ENCODE measurements around the gene KCNAB3. TPM values are rescaled to one million over a fixed set of nuclear protein-coding genes. Genes with fewer than 3 reads are reported as not detected.

KCNAB3 gene
- total RNA-seq (2022; extraction: Qiagen RNA extraction): 1.7 to 3.1 TPM (median 2.6 TPM) in 5 replicates

DNA sequence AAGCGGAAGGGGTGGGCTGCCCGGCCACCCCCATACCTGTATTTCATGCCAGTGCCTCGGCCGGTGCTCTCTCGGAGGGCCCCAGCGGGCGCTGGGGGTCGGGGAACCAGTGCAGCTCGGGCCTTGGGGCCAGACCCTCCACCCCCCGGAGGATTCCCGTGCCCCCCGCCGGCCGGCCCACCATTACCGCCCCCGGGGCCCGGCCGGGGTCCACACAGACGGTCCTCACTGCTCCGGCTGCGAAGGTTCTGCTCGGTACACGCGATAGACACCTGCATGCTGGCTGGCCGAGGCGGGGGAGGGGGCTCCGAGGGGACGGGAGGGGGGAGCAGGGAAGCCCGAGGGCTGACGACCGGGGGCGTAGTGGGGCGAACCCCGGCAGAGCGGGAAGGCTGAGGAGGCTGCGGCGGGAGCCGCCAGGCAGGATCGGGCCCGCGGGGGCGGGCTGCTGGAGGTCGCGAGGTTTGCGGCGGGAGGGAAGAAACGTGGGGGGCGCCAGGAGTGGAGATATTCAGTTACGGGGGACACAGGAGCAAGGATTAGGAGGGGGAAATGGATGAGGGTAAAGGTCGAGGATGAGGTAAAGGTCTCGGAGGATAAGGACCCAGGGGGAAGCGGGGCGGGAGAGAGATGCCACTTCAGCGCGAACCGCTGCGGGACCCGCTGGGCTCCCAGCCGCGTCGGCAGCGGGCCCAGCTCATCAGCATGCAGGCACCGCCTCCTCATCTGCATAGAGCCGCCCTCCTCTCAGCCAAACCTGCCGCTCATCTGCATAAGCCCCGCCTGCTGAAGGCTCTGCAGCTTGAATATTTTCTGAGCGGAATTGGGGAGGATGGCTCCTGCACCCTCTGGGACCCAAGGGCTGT is at the start of gene KCNAB3:
KCNAB3 (minus strand) TSS at position 699 of the 866 bp plus-strand sequence; CDS start at position 278, 421 bp downstream.

GRCh38 chr17:7931709-7932482 is 2.2 kb upstream of the KCNAB3 start, which contains the start of the genes CNTROB and TRAPPC1:
TSS of gene CNTROB (plus strand) at chr17:7932206. CDS start at chr17:7933080, 874 bp downstream.
TSS of gene TRAPPC1 (minus strand) at chr17:7931946. CDS start at chr17:7931829, 117 bp downstream.

GRCh38 chr17:7915611-7916384 is 13.9 kb downstream of the KCNAB3 start, which contains the start of gene RNF227:
TSS of gene RNF227 (minus strand) at chr17:7916289. CDS start at chr17:7916195, 94 bp downstream.

GRCh38 chr17:7888184-7888920 is 41.3 kb downstream of the KCNAB3 start, which contains the start of gene CHD3:
TSS of gene CHD3 (plus strand) at chr17:7888789. CDS start at chr17:7889001, 212 bp downstream.

Other genes with a start within 250 kb of the KCNAB3 start
- 49.0 to 53.9 TPM (median 51.0 TPM) in 5 replicates for gene TP53, start 242.4 kb downstream of the KCNAB3 start, total RNA-seq (2022; extraction: Qiagen RNA extraction)
- 33.2 to 50.4 TPM (median 45.9 TPM) in 5 replicates for gene WRAP53, start 241.4 kb downstream of the KCNAB3 start, total RNA-seq (2022; extraction: Qiagen RNA extraction)
- gene EFNB3, start 224.7 kb downstream of the KCNAB3 start, total RNA-seq (2022; extraction: Qiagen RNA extraction): 1.1 to 1.6 TPM (median 1.5 TPM) in 5 replicates
- 0.01 to 0.05 TPM (median 0.01 TPM) in 3 of 5 replicates, not detected in the others for gene DNAH2, start 212.1 kb downstream of the KCNAB3 start, total RNA-seq (2022; extraction: Qiagen RNA extraction)
- gene KDM6B, start 95.6 kb downstream of the KCNAB3 start, total RNA-seq (2022; extraction: Qiagen RNA extraction): 14.0 to 19.7 TPM (median 16.6 TPM) in 5 replicates
- gene TMEM88, start 74.8 kb downstream of the KCNAB3 start, total RNA-seq (2022; extraction: Qiagen RNA extraction): 0.27 to 1.9 TPM (median 0.92 TPM) in 5 replicates
- gene NAA38, start 72.3 kb downstream of the KCNAB3 start, total RNA-seq (2022; extraction: Qiagen RNA extraction): 178 to 250 TPM (median 228 TPM) in 5 replicates
- 20.3 to 23.4 TPM (median 21.5 TPM) in 5 replicates for gene CYB5D1, start 71.9 kb downstream of the KCNAB3 start, total RNA-seq (2022; extraction: Qiagen RNA extraction)
- 58.9 to 70.4 TPM (median 63.8 TPM) in 5 replicates for gene CHD3, start 41.1 kb downstream of the KCNAB3 start, total RNA-seq (2022; extraction: Qiagen RNA extraction)
- 1.2 to 1.9 TPM (median 1.5 TPM) in 5 replicates for gene RNF227, start 13.6 kb downstream of the KCNAB3 start, total RNA-seq (2022; extraction: Qiagen RNA extraction)
- gene TRAPPC1, start 2.1 kb upstream of the KCNAB3 start, total RNA-seq (2022; extraction: Qiagen RNA extraction): 298 to 343 TPM (median 309 TPM) in 5 replicates
- 32.1 to 47.2 TPM (median 42.7 TPM) in 5 replicates for gene CNTROB, start 2.4 kb upstream of the KCNAB3 start, total RNA-seq (2022; extraction: Qiagen RNA extraction)
- 0.07 to 0.40 TPM (median 0.11 TPM) in 4 of 5 replicates, not detected in the other for gene GUCY2D, start 72.8 kb upstream of the KCNAB3 start, total RNA-seq (2022; extraction: Qiagen RNA extraction)
- gene ALOX15B, start 109.2 kb upstream of the KCNAB3 start, total RNA-seq (2022; extraction: Qiagen RNA extraction): 0.03 to 0.05 TPM (median 0.04 TPM) in 3 of 5 replicates, not detected in the others
- 1.3 to 2.1 TPM (median 1.6 TPM) in 5 replicates for gene ALOX12B, start 157.9 kb upstream of the KCNAB3 start, total RNA-seq (2022; extraction: Qiagen RNA extraction)
- 5.8 to 9.3 TPM (median 8.0 TPM) in 5 replicates for gene ALOXE3, start 188.7 kb upstream of the KCNAB3 start, total RNA-seq (2022; extraction: Qiagen RNA extraction)
- gene HES7, start 194.2 kb upstream of the KCNAB3 start, total RNA-seq (2022; extraction: Qiagen RNA extraction): 1.6 to 3.7 TPM (median 3.1 TPM) in 5 replicates
- 19.4 to 22.8 TPM (median 21.1 TPM) in 5 replicates for gene PER1, start 222.5 kb upstream of the KCNAB3 start, total RNA-seq (2022; extraction: Qiagen RNA extraction)
- 20.8 to 30.3 TPM (median 26.2 TPM) in 5 replicates for gene VAMP2, start 233.1 kb upstream of the KCNAB3 start, total RNA-seq (2022; extraction: Qiagen RNA extraction)
- gene TMEM107, start 246.5 kb upstream of the KCNAB3 start, total RNA-seq (2022; extraction: Qiagen RNA extraction): 18.9 to 23.4 TPM (median 20.9 TPM) in 5 replicates